HCT116 (cell line): ENCODE results near the gene DCP2. TPM values are rescaled to one million over a fixed set of nuclear protein-coding genes. Genes with fewer than 3 reads are reported as not detected.

ENCODE experiments used
- ATAC-seq: fragments of 200-7000 bp; cut with Tn5 transposase; 2 replicates; pipeline ENCODE4 v1.9.1; 2020; ENCODE audit warnings: mild to moderate bottlenecking, moderate library complexity
- BruUV-seq: library from RNA; stranded (reverse); fragments of 400-500 nt; replicated peaks from 2 replicates; lab custom pipeline; 2021; lab: Mats Ljungman, UMichigan
- CTCF ChIA-PET: fragments of 300-600 bp; sonication (Branson Sonifier 250); formaldehyde crosslinking; loops from one replicate; lab custom pipeline; 2021; ENCODE audit warnings: antibody characterized with exemption; lab: Charles Lee
- POLR2A ChIA-PET: fragments of 300-600, 350-600 bp; sonication (Branson Sonifier 250); formaldehyde crosslinking; loops from one replicate; lab custom pipeline; 2021; ENCODE audit warnings: antibody characterized with exemption; lab: Charles Lee
- RAD21 ChIA-PET, 2 experiments: fragments of 300-600 bp; sonication (Branson Sonifier 250); formaldehyde crosslinking; loops; one replicate each; lab custom pipeline; 2023; ENCODE audit warnings: low total read pairs in 2 of 2; ENCODE audit not compliant: uncharacterized antibody in 2 of 2, unreplicated experiment in 2 of 2, low non-redundant PET in 1 of 2; lab: Charles Lee
- DNase-seq: peaks from one replicate; pipeline ENCODE4 v3.0.0-alpha.2; 2010; ENCODE audit warnings: low read depth, low spot score
- H2AFZ ChIP-seq: fragments of 200-600 bp; shearing (Covaris generic), sonication (generic); 2 replicates; pipeline ENCODE4 v1.6.1; 2017; ENCODE audit warnings: low read depth, mixed run types, mixed read lengths, antibody characterized with exemption, low read length; ENCODE audit not compliant: poor library complexity, severe bottlenecking
- H3K27ac ChIP-seq: 2 replicates; pipeline ENCODE4 v1.5.1; 2012; ENCODE audit warnings: low read depth, low read length
- H3K27me3 ChIP-seq: fragments of 200-600 bp; sonication (generic); 2 replicates; pipeline ENCODE4 v1.6.1; 2016; ENCODE audit warnings: mixed run types, low read length, mixed read lengths; ENCODE audit not compliant: insufficient read depth
- H3K36me3 ChIP-seq, 2 experiments: fragments of 200-500 bp in 1 of 2; fragments of 200-600 bp in 1 of 2; sonication (Bioruptor generic) in 1 of 2; sonication (generic) in 1 of 2; 2 replicates each; pipeline versions ENCODE4 v1.5.1 to v1.6.1; 2014 to 2016; ENCODE audit warnings: low read length in 2 of 2, inconsistent platforms in 1 of 2, mixed read lengths in 1 of 2, mixed run types in 1 of 2; ENCODE audit not compliant: insufficient read depth in 2 of 2, control insufficient read depth in 1 of 2
- H3K4me1 ChIP-seq, 2 experiments: fragments of 200-600 bp in 1 of 2; sonication (generic) in 1 of 2; 2 replicates each; pipeline versions ENCODE4 v1.5.1 to v1.6.1; 2012 to 2017; ENCODE audit warnings: low read length in 2 of 2, inconsistent platforms in 1 of 2, mild to moderate bottlenecking in 1 of 2, mixed read lengths in 1 of 2, mixed run types in 1 of 2, moderate library complexity in 1 of 2; ENCODE audit not compliant: insufficient read depth in 2 of 2, control insufficient read depth in 1 of 2
- H3K4me2 ChIP-seq: fragments of 200-600 bp; sonication (generic); 2 replicates; pipeline ENCODE4 v1.6.1; 2017; ENCODE audit warnings: mixed run types, low read length, mixed read lengths
- H3K4me3 ChIP-seq, 2 experiments: fragments of 200-600 bp in 1 of 2; sonication (generic) in 1 of 2; replicated peaks in 1 of 2; 2 replicates each; pipeline ENCODE4 v1.5.1; 2011 to 2016; ENCODE audit warnings: low read length in 2 of 2, control low read depth in 1 of 2, low read depth in 1 of 2, mild to moderate bottlenecking in 1 of 2, mixed read lengths in 1 of 2, mixed run types in 1 of 2
- H3K79me2 ChIP-seq: fragments of 200-600 bp; sonication (generic); 2 replicates; pipeline ENCODE4 v1.6.1; 2017; ENCODE audit warnings: mild to moderate bottlenecking, mixed run types, low read length, moderate library complexity, mixed read lengths; ENCODE audit not compliant: insufficient read depth
- H3K9ac ChIP-seq: fragments of 200-600 bp; sonication (generic); 2 replicates; pipeline ENCODE4 v1.6.1; 2016; ENCODE audit warnings: low read length, mixed read lengths
- H3K9me2 ChIP-seq: fragments of 200-600 bp; sonication (generic), shearing (Covaris generic); 2 replicates; pipeline ENCODE4 v1.6.1; 2017; ENCODE audit warnings: mixed run types, mild to moderate bottlenecking, moderate library complexity; ENCODE audit not compliant: insufficient read depth
- H3K9me3 ChIP-seq, 2 experiments: fragments of 200-500 bp in 1 of 2; fragments of 200-600 bp in 1 of 2; sonication (Bioruptor generic) in 1 of 2; sonication (generic) in 1 of 2; 2 replicates each; pipeline ENCODE4 v1.6.1; 2014 to 2017; ENCODE audit warnings: low read length in 2 of 2, mixed read lengths in 2 of 2, inconsistent platforms in 1 of 2, low read depth in 1 of 2, mild to moderate bottlenecking in 1 of 2, mixed run types in 1 of 2, moderate library complexity in 1 of 2; ENCODE audit not compliant: control insufficient read depth in 1 of 2, insufficient read depth in 1 of 2
- H4K20me1 ChIP-seq: fragments of 200-600 bp; sonication (generic), shearing (Covaris generic); 2 replicates; pipeline ENCODE4 v1.6.1; 2017; ENCODE audit warnings: mixed run types, mild to moderate bottlenecking, moderate library complexity; ENCODE audit not compliant: insufficient read depth
- CTCF ChIP-seq, 3 experiments: fragments of 200-600 bp in 1 of 3; sonication (generic) in 1 of 3; IDR thresholded peaks in 2 of 3; conservative IDR thresholded peaks in 1 of 3; 2 replicates each; pipeline ENCODE4 v1.5.1; 2012 to 2017; ENCODE audit warnings: low read depth in 2 of 3, low read length in 2 of 3, antibody characterized with exemption in 1 of 3, borderline replicate concordance in 1 of 3, control low read depth in 1 of 3, mild to moderate bottlenecking in 1 of 3, mixed read lengths in 1 of 3, mixed run types in 1 of 3, moderate library complexity in 1 of 3; ENCODE audit not compliant: insufficient read depth in 1 of 3
- ELF1 ChIP-seq: IDR thresholded peaks from 2 replicates; pipeline ENCODE4 v1.6.1; 2012; ENCODE audit warnings: low read depth, borderline replicate concordance
- FOSL1 ChIP-seq: IDR thresholded peaks from 2 replicates; pipeline ENCODE4 v1.6.1; 2012; ENCODE audit warnings: low read depth
- SIN3A ChIP-seq: IDR thresholded peaks from 2 replicates; pipeline ENCODE4 v1.6.1; 2012; ENCODE audit warnings: low read depth
- ZBTB33 ChIP-seq: IDR thresholded peaks from 2 replicates; pipeline ENCODE4 v1.6.1; 2011; ENCODE audit warnings: mild to moderate bottlenecking, low read length, moderate library complexity; ENCODE audit not compliant: insufficient replicate concordance; ENCODE audit errors: extremely low read depth
- ZFX ChIP-seq: fragments of 450-650 bp; IDR thresholded peaks from 2 replicates; pipeline ENCODE4 v1.6.1; 2017
- ZNF274 ChIP-seq: fragments of 200-500 bp; sonication (Bioruptor generic); IDR thresholded peaks from 2 replicates; pipeline ENCODE4 v1.6.1; 2014; ENCODE audit warnings: mild to moderate bottlenecking, low read depth, low read length, inconsistent platforms
- intact Hi-C: fragments of 100-400 bp; cut with micrococcal nuclease; formaldehyde crosslinking; loops from 2 replicates; pipeline ENCODE4 v1.10.0; 2022
- total RNA-seq: library from RNA; stranded (reverse); gene quantifications from one replicate; pipeline ENCODE4 v1.2.1, GENCODE V29; 2021; ENCODE audit not compliant: unreplicated experiment

DCP2 gene
- total RNA-seq, 1 experiment from 2014 or later = 57.1 TPM

- Histone ChIP-seq H3K27me3 (no peaks in the 10 kb centered on the region), H3K36me3 (peaks cover 3 to 27% of the 10 kb centered on the region in 2 experiments; a peak in 2 of 4 replicates), H3K9me2 (no peaks in the 10 kb centered on the region), H3K9ac (no peak overlapping the region), H3K9me3 (no peaks in the 10 kb centered on the region), H3K27ac (no peak overlapping the region), H3K4me3 (no peak overlapping the region)
- no peak for DNase-seq
- TF ChIP-seq CTCF (IDR thresholded peaks at IDR 0.05 in 2 of 3, conservative IDR thresholded peaks at IDR 0.05 in 1 of 3; ENCODE audit: borderline replicate concordance in 1 of 3, insufficient read depth in 1 of 3, low read depth in 2 of 3, low read length in 2 of 3) = peak in 2 of 3 experiments; percentile 4 to 22; a peak in 1 of 6 replicates
- TF ChIP-seq ZBTB33 = no peak
- no peak for TF ChIP-seq ZFX
- TF ChIP-seq ZNF274 = no peak
- no peak for TF ChIP-seq FOSL1
- no peak for TF ChIP-seq ELF1
- no peak for TF ChIP-seq SIN3A
- TF ChIP-seq, all 23 proteins: peak for 1
- Histone ChIP-seq H3K79me2 (0 out of 2 replicates have a peak, but pooled peaks cover 3% of the 10 kb centered on the region), H2AFZ (no peak overlapping the region), H3K4me1 (peaks cover 0 to 15% of the 10 kb centered on the region in 2 experiments; a peak in 2 of 4 replicates), H4K20me1 (no peaks in the 10 kb centered on the region), H3K4me2 (no peak overlapping the region)
- no TSS peak for BruUV-seq
- ChIA-PET RAD21 (no interaction called here), POLR2A (no interaction called here), CTCF (no interaction called here)
- intact Hi-C loops = no loop called here
- ATAC-seq = peak; percentile 52
These were observed 50.8 kb downstream of the DCP2 start for GRCh38 chr5:113027431-113027830.
